Muscle of arm (tissue), 12 donors: ENCODE results near the gene KRTAP5-4. TPM values are rescaled to one million over a fixed set of nuclear protein-coding genes. Genes with fewer than 3 reads are reported as not detected.
"Not testable (repeated sequence)": the region's sequence is repeated elsewhere in the genome, so short reads cannot be mapped to it uniquely, and the experiment has no call there.

Experiments
- DNase-seq: peaks from one replicate; pipeline ENCODE4 v3.0.0-alpha.2; 2013
- polyA plus RNA-seq, 12 donors: library from polyadenylated mRNA; unstranded; fragments of 120-200 nt; gene quantifications; one replicate each; pipeline ENCODE4 v1.2.1, GENCODE V29; 2013; ENCODE audit not compliant: insufficient read length in 12 of 12

Gene KRTAP5-4
- polyA plus RNA-seq, 12 donors, result not detected

GRCh38 chr11:1653541-1654387 lies 31.8 kb upstream of the KRTAP5-4 start:
- no peak for DNase-seq

- DNase-seq, result peak; percentile 81
These were observed 31.0 kb upstream of the KRTAP5-4 start for GRCh38 chr11:1652771-1653540.

- DNase-seq, result no peak
These were observed 30.5 kb upstream of the KRTAP5-4 start for GRCh38 chr11:1652442-1652770.

- no peak for DNase-seq
These were observed 30.1 kb upstream of the KRTAP5-4 start for GRCh38 chr11:1652026-1652425.

- DNase-seq, result no peak
These were observed 29.6 kb upstream of the KRTAP5-4 start for GRCh38 chr11:1651411-1651980.

- no peak for DNase-seq
These were observed 29.0 kb upstream of the KRTAP5-4 start for GRCh38 chr11:1650918-1651262.

GRCh38 chr11:1650034-1650917 lies 28.3 kb upstream of the KRTAP5-4 start:
- DNase-seq, result no peak

GRCh38 chr11:1648653-1649420 lies 26.9 kb upstream of the KRTAP5-4 start:
- DNase-seq, result no peak

GRCh38 chr11:1647901-1648652 lies 26.1 kb upstream of the KRTAP5-4 start:
- no peak for DNase-seq

- not testable (repeated sequence) for DNase-seq
These were observed 24.6 kb upstream of the KRTAP5-4 start for GRCh38 chr11:1646540-1646939.

GRCh38 chr11:1645357-1645821 lies 23.5 kb upstream of the KRTAP5-4 start:
- no peak for DNase-seq

GRCh38 chr11:1644601-1645356 lies 22.8 kb upstream of the KRTAP5-4 start:
- no peak for DNase-seq

- DNase-seq, result no peak
These were observed 21.3 kb upstream of the KRTAP5-4 start for GRCh38 chr11:1643146-1643690.

GRCh38 chr11:1642288-1643145 lies 20.6 kb upstream of the KRTAP5-4 start:
- no peak for DNase-seq

GRCh38 chr11:1641096-1641495 lies 19.2 kb upstream of the KRTAP5-4 start:
- no peak for DNase-seq

GRCh38 chr11:1640076-1640946 lies 18.4 kb upstream of the KRTAP5-4 start:
- no peak for DNase-seq

GRCh38 chr11:1639666-1640065 lies 17.7 kb upstream of the KRTAP5-4 start:
- no peak for DNase-seq
